A549 (cell line): ENCODE data around the gene HIKESHI.

Experiments used
- BHLHE40 ChIP-seq: IDR thresholded peaks from 2 replicates; pipeline ENCODE4 v1.6.1; 2012; ENCODE audit warnings: low read depth, low read length, inconsistent platforms
- POLR2AphosphoS2 ChIP-seq: conservative IDR thresholded peaks from 2 replicates; pipeline ENCODE4 v1.6.1; 2012; ENCODE audit warnings: low read length, improper control_type of control experiment, inconsistent platforms
- RNF2 ChIP-seq: fragments of 200-600 bp; sonication (generic); IDR thresholded peaks from 2 replicates; pipeline ENCODE4 v1.6.1; 2016; ENCODE audit warnings: low read depth, mild to moderate bottlenecking, antibody characterized with exemption, moderate library complexity, borderline replicate concordance
- TF ChIP-seq, protein P1 (sequence below): fragments of 200-600 bp; sonication (generic); IDR thresholded peaks from 2 replicates; pipeline ENCODE4 v1.6.1; 2016; ENCODE audit warnings: antibody characterized with exemption, mild to moderate bottlenecking, moderate library complexity
- TF ChIP-seq, protein P2 (sequence below): IDR thresholded peaks from 2 replicates; pipeline ENCODE4 v1.6.1; 2012
- TF ChIP-seq, protein P3 (sequence below): fragments of >200 bp; sonication (Bioruptor Twin); formaldehyde crosslinking; IDR thresholded peaks from 3 replicates; pipeline ENCODE4 v1.5.1; 2016

DNA sequence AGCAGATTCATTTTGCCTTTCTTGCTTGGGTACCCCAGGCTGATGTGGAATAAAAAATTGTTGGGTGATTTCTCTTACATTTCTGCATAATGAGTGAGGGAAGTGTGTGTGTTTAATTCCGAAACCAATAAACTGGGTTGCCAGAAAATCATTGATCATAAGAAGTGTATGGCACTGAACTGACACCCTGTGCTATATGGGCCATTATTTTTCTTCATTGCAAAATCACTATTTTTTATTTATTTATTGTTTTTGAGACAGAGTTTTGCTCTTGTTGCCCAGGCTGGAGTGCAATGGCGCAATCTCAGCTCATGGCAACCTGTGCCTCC lies 14.6 kb upstream of the HIKESHI start:
- no peak for TF ChIP-seq POLR2AphosphoS2
- TF ChIP-seq, protein P1, sequence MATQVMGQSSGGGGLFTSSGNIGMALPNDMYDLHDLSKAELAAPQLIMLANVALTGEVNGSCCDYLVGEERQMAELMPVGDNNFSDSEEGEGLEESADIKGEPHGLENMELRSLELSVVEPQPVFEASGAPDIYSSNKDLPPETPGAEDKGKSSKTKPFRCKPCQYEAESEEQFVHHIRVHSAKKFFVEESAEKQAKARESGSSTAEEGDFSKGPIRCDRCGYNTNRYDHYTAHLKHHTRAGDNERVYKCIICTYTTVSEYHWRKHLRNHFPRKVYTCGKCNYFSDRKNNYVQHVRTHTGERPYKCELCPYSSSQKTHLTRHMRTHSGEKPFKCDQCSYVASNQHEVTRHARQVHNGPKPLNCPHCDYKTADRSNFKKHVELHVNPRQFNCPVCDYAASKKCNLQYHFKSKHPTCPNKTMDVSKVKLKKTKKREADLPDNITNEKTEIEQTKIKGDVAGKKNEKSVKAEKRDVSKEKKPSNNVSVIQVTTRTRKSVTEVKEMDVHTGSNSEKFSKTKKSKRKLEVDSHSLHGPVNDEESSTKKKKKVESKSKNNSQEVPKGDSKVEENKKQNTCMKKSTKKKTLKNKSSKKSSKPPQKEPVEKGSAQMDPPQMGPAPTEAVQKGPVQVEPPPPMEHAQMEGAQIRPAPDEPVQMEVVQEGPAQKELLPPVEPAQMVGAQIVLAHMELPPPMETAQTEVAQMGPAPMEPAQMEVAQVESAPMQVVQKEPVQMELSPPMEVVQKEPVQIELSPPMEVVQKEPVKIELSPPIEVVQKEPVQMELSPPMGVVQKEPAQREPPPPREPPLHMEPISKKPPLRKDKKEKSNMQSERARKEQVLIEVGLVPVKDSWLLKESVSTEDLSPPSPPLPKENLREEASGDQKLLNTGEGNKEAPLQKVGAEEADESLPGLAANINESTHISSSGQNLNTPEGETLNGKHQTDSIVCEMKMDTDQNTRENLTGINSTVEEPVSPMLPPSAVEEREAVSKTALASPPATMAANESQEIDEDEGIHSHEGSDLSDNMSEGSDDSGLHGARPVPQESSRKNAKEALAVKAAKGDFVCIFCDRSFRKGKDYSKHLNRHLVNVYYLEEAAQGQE: no peak
- no peak for TF ChIP-seq RNF2
- TF ChIP-seq, protein P2, sequence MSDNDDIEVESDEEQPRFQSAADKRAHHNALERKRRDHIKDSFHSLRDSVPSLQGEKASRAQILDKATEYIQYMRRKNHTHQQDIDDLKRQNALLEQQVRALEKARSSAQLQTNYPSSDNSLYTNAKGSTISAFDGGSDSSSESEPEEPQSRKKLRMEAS: no peak
- TF ChIP-seq, protein P3, sequence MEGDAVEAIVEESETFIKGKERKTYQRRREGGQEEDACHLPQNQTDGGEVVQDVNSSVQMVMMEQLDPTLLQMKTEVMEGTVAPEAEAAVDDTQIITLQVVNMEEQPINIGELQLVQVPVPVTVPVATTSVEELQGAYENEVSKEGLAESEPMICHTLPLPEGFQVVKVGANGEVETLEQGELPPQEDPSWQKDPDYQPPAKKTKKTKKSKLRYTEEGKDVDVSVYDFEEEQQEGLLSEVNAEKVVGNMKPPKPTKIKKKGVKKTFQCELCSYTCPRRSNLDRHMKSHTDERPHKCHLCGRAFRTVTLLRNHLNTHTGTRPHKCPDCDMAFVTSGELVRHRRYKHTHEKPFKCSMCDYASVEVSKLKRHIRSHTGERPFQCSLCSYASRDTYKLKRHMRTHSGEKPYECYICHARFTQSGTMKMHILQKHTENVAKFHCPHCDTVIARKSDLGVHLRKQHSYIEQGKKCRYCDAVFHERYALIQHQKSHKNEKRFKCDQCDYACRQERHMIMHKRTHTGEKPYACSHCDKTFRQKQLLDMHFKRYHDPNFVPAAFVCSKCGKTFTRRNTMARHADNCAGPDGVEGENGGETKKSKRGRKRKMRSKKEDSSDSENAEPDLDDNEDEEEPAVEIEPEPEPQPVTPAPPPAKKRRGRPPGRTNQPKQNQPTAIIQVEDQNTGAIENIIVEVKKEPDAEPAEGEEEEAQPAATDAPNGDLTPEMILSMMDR: no peak
- no peak for TF ChIP-seq BHLHE40
